EH (cell line): ENCODE data around the gene XPR1.

Experiments
- DNase-seq: peaks from one replicate; pipeline ENCODE4 v3.0.0-alpha.2; 2015; ENCODE audit warnings: low read depth

Gene XPR1

GRCh38 chr1:180916771-180917170 lies 284.9 kb downstream of the XPR1 start:
- DNase-seq = no peak

GRCh38 chr1:180917306-180918065 lies 285.7 kb downstream of the XPR1 start:
- no peak for DNase-seq

GRCh38 chr1:180918519-180918918 lies 286.7 kb downstream of the XPR1 start:
- DNase-seq = no peak

- no peak for DNase-seq
Measured at GRCh38 chr1:180919183-180919700, 287.4 kb downstream of the XPR1 start.

- no peak for DNase-seq
Measured at GRCh38 chr1:180920193-180920592, 288.4 kb downstream of the XPR1 start.

GRCh38 chr1:180920702-180921101 lies 288.9 kb downstream of the XPR1 start:
- DNase-seq = no peak

- DNase-seq = no peak
Measured at GRCh38 chr1:180921386-180921785, 289.6 kb downstream of the XPR1 start.

- peak; percentile 23 for DNase-seq
Measured at GRCh38 chr1:180921891-180922630, 290.2 kb downstream of the XPR1 start.

- no peak for DNase-seq
Measured at GRCh38 chr1:180922631-180923015, 290.8 kb downstream of the XPR1 start.

GRCh38 chr1:180923021-180923841 lies 291.4 kb downstream of the XPR1 start:
- peak; percentile 71 for DNase-seq

- DNase-seq = no peak
Measured at GRCh38 chr1:180923887-180924286, 292.1 kb downstream of the XPR1 start.

- no peak for DNase-seq
Measured at GRCh38 chr1:180924939-180925338, 293.1 kb downstream of the XPR1 start.

GRCh38 chr1:180925471-180926051 lies 293.7 kb downstream of the XPR1 start:
- no peak for DNase-seq

GRCh38 chr1:180926164-180926981 lies 294.6 kb downstream of the XPR1 start:
- DNase-seq = peak; percentile 68

- no peak for DNase-seq
Measured at GRCh38 chr1:180927348-180927747, 295.5 kb downstream of the XPR1 start.

GRCh38 chr1:180927841-180928240 lies 296.0 kb downstream of the XPR1 start:
- no peak for DNase-seq

GRCh38 chr1:180928331-180929230 lies 296.8 kb downstream of the XPR1 start:
- DNase-seq = no peak

GRCh38 chr1:180929389-180929788 lies 297.6 kb downstream of the XPR1 start:
- DNase-seq = no peak

- no peak for DNase-seq
Measured at GRCh38 chr1:180930687-180931086, 298.9 kb downstream of the XPR1 start.

- DNase-seq = no peak
Measured at GRCh38 chr1:180931529-180931928, 299.7 kb downstream of the XPR1 start.
